Neural cell (in vitro differentiated cells): ENCODE data around the gene AATK. TPM values are rescaled to one million over a fixed set of nuclear protein-coding genes. Genes with fewer than 3 reads are reported as not detected.

Experiments used
- H2AFZ ChIP-seq: fragments of 200-600, 300-800 bp; sonication (generic), shearing (Covaris generic); 2 replicates; pipeline ENCODE4 v1.6.0; 2014; ENCODE audit warnings: low read depth, mild to moderate bottlenecking, antibody characterized with exemption, low read length, moderate library complexity
- H3F3A ChIP-seq: fragments of 200-600 bp; shearing (Covaris generic); 2 replicates; pipeline ENCODE4 v1.6.1; 2016; ENCODE audit warnings: mild to moderate bottlenecking, moderate library complexity, mixed read lengths, antibody characterized with exemption, low read length; ENCODE audit not compliant: insufficient read depth, poor library complexity, severe bottlenecking
- H3K27ac ChIP-seq: fragments of 200-600, 300-800 bp; sonication (generic), shearing (Covaris generic); 2 replicates; pipeline ENCODE4 v1.5.1; 2014; ENCODE audit warnings: mild to moderate bottlenecking, low read length, moderate library complexity
- H3K27me3 ChIP-seq: fragments of 300-800, 200-600 bp; sonication (generic), shearing (Covaris generic); 2 replicates; pipeline ENCODE4 v1.6.0; 2014; ENCODE audit warnings: mild to moderate bottlenecking, low read depth, low read length, moderate library complexity; ENCODE audit not compliant: insufficient read depth
- H3K36me3 ChIP-seq: fragments of 300-800, 200-600 bp; sonication (generic), shearing (Covaris generic); 2 replicates; pipeline ENCODE4 v1.5.1; 2014; ENCODE audit warnings: mild to moderate bottlenecking, antibody characterized with exemption, low read length, moderate library complexity; ENCODE audit not compliant: insufficient read depth
- H3K4me2 ChIP-seq: fragments of 300-800, 200-600 bp; sonication (generic), shearing (Covaris generic); 2 replicates; pipeline ENCODE4 v1.6.0; 2014; ENCODE audit warnings: mild to moderate bottlenecking, low read length
- H3K4me3 ChIP-seq: fragments of 300-800, 200-600 bp; sonication (generic), shearing (Covaris generic); 2 replicates; pipeline ENCODE4 v1.5.1; 2014; ENCODE audit warnings: mild to moderate bottlenecking, low read length, moderate library complexity
- H3K79me2 ChIP-seq: fragments of 200-600 bp; shearing (Covaris generic); replicated peaks from 2 replicates; pipeline ENCODE4 v1.6.0; 2014; ENCODE audit warnings: mild to moderate bottlenecking, low read length, moderate library complexity; ENCODE audit not compliant: insufficient read depth
- H3K9ac ChIP-seq: fragments of 300-800, 200-600 bp; sonication (generic), shearing (Covaris generic); 2 replicates; pipeline ENCODE4 v1.6.1; 2016; ENCODE audit warnings: mild to moderate bottlenecking, low read length, mixed read lengths
- H3K9me2 ChIP-seq: fragments of 200-600 bp; shearing (Covaris generic); 2 replicates; pipeline ENCODE4 v1.6.1; 2016; ENCODE audit warnings: mild to moderate bottlenecking, low read length, mixed read lengths; ENCODE audit not compliant: insufficient read depth
- H3K9me3 ChIP-seq: fragments of 200-600, 300-800 bp; sonication (generic), shearing (Covaris generic); 2 replicates; pipeline ENCODE4 v1.6.1; 2016; ENCODE audit warnings: mild to moderate bottlenecking, mixed run types, low read length, moderate library complexity, mixed read lengths
- H4K20me1 ChIP-seq: fragments of 200-600 bp; shearing (Covaris generic); 2 replicates; pipeline ENCODE4 v1.6.1; 2016; ENCODE audit warnings: mild to moderate bottlenecking, mixed run types; ENCODE audit not compliant: insufficient read depth
- CTCF ChIP-seq: fragments of 450-650 bp; IDR thresholded peaks from 2 replicates; pipeline ENCODE4 v1.5.1; 2014; ENCODE audit warnings: antibody characterized with exemption, mild to moderate bottlenecking, moderate library complexity; ENCODE audit not compliant: poor library complexity, severe bottlenecking
- EP300 ChIP-seq: fragments of 450-650 bp; conservative IDR thresholded peaks from 2 replicates; pipeline ENCODE4 v1.6.1; 2014; ENCODE audit warnings: antibody characterized with exemption, mild to moderate bottlenecking, moderate library complexity; ENCODE audit not compliant: poor library complexity, severe bottlenecking
- EZH2 ChIP-seq: fragments of 200-600, 300-800 bp; shearing (Covaris generic), sonication (generic); IDR thresholded peaks from 2 replicates; pipeline ENCODE4 v1.6.1; 2014; ENCODE audit warnings: antibody characterized with exemption, low read length, borderline replicate concordance, mild to moderate bottlenecking; ENCODE audit not compliant: insufficient read depth, poor library complexity, severe bottlenecking
- MXI1 ChIP-seq: fragments of 450-650 bp; conservative IDR thresholded peaks from 2 replicates; pipeline ENCODE4 v1.6.1; 2014; ENCODE audit warnings: antibody characterized with exemption, mild to moderate bottlenecking; ENCODE audit not compliant: poor library complexity, severe bottlenecking
- POLR2AphosphoS5 ChIP-seq: IDR thresholded peaks from 2 replicates; pipeline ENCODE4 v1.6.1; 2012
- RAD21 ChIP-seq: fragments of 450-650 bp; conservative IDR thresholded peaks from 2 replicates; pipeline ENCODE4 v1.6.1; 2014; ENCODE audit warnings: antibody characterized with exemption, mild to moderate bottlenecking, moderate library complexity
- REST ChIP-seq: IDR thresholded peaks from 2 replicates; pipeline ENCODE4 v1.6.1; 2012; ENCODE audit warnings: borderline replicate concordance
- SMC3 ChIP-seq: fragments of 450-650 bp; conservative IDR thresholded peaks from 2 replicates; pipeline ENCODE4 v1.6.1; 2014; ENCODE audit warnings: antibody characterized with exemption, mild to moderate bottlenecking, moderate library complexity; ENCODE audit not compliant: poor library complexity
- TAF1 ChIP-seq: IDR thresholded peaks from 2 replicates; pipeline ENCODE4 v1.6.1; 2012; ENCODE audit warnings: low read depth
- polyA plus RNA-seq: library from polyadenylated mRNA; depleted of rRNA; stranded (reverse); fragments of >200 nt; gene quantifications from 2 replicates; pipeline ENCODE4 v1.2.3, GENCODE V29; 2014

Gene AATK
- polyA plus RNA-seq, 1 donor from 2014 or later, result 11.1 TPM

GRCh38 chr17:81209141-81209540, 43.1 kb upstream of the AATK start (continued):
- TF ChIP-seq RAD21 (no peak), SMC3 (no peak)

- Histone ChIP-seq H3K79me2 (no peaks in the 10 kb centered on the region), H3K9me2 (no peaks in the 10 kb centered on the region), H4K20me1 (no peaks in the 10 kb centered on the region), H3K4me3 (no peak overlapping the region), H3K27me3 (no peaks in the 10 kb centered on the region), H3K27ac (no peak overlapping the region), H3K36me3 (no peaks in the 10 kb centered on the region), H3K4me2 (no peak overlapping the region), H2AFZ (no peak overlapping the region), H3F3A (no peaks in the 10 kb centered on the region), H3K9ac (no peak overlapping the region), H3K9me3 (no peaks in the 10 kb centered on the region)
- TF ChIP-seq TAF1 (no peak), MXI1 (no peak), REST (no peak), SMC3 (no peak), CTCF (no peak), POLR2AphosphoS5 (no peak), RAD21 (no peak), EZH2 (no peak), EP300 (no peak)
Measured at GRCh38 chr17:81208651-81209050, 42.6 kb upstream of the AATK start.

GRCh38 chr17:81207610-81208581, 41.9 kb upstream of the AATK start:
- Histone ChIP-seq H3K4me3 (no peak overlapping the region), H3K79me2 (no peaks in the 10 kb centered on the region), H3K9me3 (no peaks in the 10 kb centered on the region), H3K9ac (no peak overlapping the region), H3K27me3 (no peaks in the 10 kb centered on the region), H3K9me2 (no peaks in the 10 kb centered on the region), H2AFZ (no peak overlapping the region), H4K20me1 (no peaks in the 10 kb centered on the region), H3K4me2 (no peak overlapping the region), H3F3A (no peaks in the 10 kb centered on the region), H3K27ac (no peak overlapping the region), H3K36me3 (no peaks in the 10 kb centered on the region)
- TF ChIP-seq RAD21, result no peak
- TF ChIP-seq SMC3, result no peak
- no peak for TF ChIP-seq EP300
- no peak for TF ChIP-seq MXI1
- TF ChIP-seq EZH2, result no peak
- no peak for TF ChIP-seq POLR2AphosphoS5
- TF ChIP-seq REST, result no peak
- TF ChIP-seq CTCF, result no peak
- TF ChIP-seq TAF1, result no peak
